HG03159 (cell line): ENCODE measurements around the gene BABAM1.
A peak's percentile ranks its signal among the peaks of the same experiment; 100 is the strongest.

Experiments
- ATAC-seq: cut with Tn5 transposase; IDR thresholded peaks from one replicate; pipeline ENCODE4 v1.9.1; 2021; ENCODE audit warnings: mild to moderate bottlenecking, moderate library complexity; ENCODE audit not compliant: unreplicated experiment

The BABAM1 gene

DNA sequence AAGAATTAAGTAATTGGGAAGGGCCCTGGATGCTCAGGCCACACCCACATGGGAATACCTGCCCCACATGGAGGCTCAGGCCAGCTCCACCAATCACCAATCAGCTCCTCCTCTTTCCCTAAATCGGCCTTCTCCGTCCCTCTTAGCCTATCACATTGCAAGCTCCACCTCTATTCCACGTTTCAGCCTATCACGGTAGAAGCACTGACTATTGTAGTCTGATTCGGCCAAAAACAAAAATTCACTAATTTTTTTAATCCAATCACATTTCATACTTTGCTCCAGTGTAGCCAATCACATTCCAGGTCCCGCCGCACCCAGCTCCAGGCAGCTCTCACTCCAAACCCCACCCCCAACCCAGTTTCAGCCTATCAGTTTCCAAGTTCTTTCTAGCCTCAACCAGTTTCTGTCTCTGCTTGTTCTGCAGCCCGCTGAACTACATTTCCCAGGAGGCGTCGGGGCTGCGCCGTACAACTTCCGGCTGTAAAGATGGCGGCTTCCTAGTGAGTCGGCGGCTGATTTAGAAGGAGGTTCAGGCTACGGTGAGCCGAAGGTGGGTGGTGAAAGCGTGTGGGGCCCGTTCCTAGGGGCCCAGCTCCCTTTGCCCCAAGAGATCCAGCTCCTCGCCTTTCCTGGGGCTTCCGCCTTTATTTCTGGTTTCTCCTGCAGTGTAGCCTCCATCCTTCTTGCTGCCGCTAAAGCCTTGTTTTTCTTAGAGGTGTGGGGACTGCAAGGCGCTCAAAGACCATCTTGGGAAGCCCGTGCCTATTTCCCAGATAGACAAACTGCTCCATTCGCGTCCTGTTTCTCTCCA is at the start of gene BABAM1:
Gene BABAM1, plus strand, starts transcription at position 469 of the 814 bp plus-strand sequence. CDS start 1,364 bp downstream, outside the sequence.
- ATAC-seq, result peak; percentile 86

DNA sequence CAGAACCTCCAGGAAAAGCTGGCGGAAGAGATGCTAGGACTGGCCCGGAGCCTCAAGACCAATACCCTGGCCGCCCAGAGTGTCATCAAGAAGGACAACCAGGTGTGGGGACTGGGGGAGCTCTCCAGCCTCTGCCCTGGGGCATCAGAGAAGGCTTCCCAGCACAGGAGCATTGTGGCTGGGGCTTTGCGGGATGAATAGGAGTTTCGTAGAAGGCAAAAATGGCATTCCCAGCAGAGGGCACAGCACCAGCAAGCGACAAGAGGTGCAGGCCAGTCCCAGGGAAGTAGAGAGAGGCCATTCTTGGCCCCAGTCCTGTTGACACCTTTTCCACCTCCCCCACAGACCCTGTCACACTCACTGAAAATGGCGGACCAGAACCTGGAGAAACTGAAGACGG is 48.0 kb upstream of the BABAM1 start:
- no peak for ATAC-seq

DNA sequence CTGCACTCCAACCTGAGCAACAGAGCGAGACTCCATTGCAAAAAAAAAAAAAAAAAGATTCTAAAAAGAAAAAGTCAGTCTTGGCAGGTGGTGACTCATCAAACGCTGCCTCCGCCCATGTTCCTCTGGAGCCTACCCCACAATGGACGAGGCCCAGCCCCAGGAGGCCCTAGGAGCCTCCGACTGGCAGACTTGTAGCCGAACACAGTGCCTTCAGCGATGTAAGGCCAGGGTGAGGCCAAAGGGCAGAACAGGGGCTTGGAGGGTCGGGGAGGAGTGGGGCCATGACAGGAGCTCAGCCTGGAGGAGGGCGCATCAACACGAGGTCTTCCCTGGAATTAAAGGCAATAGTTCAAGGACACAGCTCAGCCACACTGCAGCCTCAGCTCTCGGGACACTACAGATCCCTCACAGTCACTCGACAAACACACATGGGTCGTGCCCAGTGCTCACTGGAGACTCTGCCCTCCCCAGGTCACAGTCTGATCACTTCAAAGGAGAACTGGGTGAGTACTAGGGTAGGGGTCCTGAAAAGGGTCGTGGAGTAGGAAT is 47.0 kb upstream of the BABAM1 start:
- ATAC-seq, result no peak

DNA sequence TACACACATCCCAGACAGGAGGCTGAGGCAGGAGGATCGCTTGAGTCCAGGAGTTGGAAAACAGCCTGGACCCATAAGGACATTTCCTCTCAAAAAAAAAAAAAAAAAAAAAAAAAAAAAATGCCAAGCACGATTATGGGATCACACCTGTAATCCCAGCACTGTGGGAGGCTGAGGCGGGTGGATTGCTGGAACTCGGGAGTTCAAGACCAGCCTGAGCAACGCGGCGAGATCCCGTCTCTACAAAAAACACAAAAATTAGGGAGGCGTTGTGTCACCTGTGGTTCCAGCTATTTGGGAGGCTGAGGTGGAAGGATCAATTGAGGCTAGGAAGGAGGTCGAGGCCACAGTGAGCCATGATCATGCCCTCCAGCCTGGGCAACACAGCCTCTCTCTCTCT is 42.2 kb upstream of the BABAM1 start:
- ATAC-seq, result no peak

DNA sequence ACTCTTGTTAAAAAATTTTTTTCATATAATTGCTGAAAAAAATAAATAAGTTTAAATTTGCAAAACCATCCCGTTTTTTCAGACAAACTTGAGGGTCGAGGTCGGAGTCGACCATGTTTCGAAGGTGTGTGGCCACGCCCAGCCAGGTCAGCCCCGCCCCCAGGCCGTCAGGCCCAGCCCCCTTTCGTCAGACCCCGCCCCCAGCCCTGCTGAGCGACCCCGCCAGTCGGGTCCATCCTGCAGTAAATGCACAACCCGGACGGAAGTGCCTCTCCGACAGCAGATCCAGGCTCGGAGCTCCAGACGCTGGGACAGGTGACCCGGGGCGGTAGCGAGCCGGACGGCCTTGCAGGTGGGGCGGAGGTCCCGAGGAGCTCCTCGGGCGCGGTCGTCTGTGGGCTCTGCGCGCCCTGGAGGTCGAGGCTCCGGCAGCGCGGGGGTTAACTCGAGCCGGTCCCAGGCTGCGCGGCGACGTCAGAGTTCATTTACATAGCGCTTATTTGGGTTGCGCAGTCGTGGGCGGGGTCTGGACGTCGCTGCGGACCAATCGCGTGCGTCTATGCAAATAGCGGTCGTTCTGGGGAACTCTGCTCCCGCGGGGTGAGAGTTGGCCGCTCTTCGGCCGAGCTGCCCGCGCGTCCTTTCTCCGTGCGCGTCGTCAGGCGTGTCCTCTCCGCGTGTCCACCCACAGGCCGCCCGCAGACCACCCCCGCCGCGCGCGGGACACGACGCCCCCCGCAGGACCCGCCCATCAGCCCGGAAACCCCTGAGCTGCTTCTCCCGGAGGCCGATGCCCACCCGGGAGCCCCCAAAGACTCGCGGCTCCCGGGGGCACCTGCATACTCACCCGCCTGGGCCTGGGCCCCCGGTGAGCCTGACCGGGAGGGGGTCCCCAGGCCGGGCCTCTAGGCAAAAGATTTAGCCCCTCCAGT is 41.0 kb upstream of the BABAM1 start, which contains the start of gene OCEL1:
Gene OCEL1, plus strand, starts transcription at position 225 of the 932 bp plus-strand sequence. Its CDS starts 22 bp downstream, at position 247.
- peak; percentile 85 for ATAC-seq

DNA sequence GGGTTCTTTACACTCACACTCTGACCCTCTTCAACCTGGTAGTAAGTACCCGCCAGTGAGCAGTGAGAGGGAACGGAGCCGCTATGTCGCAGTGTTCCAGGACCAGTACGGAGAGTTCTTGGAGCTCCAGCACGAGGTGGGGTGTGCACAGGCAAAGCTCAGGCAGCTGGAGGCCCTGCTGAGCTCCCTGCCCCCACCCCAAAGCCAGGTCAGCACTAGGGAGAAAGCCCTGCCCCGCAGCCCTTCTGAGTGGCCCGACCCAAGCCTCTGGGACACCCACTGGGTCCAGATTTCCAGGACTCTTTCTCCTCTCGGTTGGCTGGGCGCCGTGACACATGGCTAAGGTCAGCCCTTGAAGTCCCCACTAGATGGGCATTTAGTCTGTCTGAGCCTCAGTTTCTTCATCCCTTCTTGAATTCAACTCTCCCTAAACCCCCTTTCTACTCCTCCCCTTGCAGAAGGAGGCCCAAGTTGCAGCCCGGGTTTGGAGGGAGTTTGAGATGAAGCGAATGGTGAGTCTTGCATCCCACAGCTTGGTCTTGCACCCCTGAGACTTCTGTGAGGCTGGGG is 39.4 kb upstream of the BABAM1 start:
- ATAC-seq, result no peak

DNA sequence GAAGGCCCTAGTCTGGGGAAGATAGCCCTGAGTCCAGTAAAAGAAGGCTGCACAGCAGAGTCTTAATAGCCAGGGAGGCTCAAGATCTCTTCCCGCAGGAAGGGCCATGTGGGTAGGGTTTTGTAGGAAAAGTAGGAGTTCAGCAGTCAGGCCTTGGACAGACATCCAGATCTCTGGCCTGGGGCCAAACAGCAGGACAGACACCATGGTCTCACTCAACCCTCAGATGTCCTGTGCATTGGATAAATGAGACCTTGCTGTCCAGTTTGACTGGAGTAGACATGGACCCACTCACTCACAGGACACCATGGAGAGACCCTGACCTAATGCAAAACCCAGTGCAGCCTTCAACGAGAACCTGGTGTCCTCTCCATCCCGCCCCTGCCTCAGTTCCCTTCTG is 37.4 kb upstream of the BABAM1 start:
- ATAC-seq, result no peak

DNA sequence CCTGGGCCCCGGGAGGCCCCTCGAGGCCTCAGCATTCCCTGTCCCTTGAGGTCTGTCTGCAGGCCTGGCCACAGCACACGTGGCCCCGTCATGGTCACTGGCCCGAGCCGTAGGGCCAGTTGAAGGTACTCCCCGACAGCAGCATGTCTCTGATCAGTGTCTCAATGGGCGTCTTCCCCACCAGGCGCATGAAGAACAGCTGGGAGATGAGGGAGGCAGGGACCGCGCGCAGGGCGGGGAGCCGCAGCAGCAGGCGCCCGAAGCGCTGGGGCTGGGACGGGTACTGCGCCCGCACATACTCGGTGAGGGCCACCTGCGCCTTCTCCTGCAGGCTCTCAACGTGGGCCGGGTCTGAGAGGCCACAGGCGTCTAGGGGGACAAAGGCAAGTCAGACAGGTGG is 35.0 kb upstream of the BABAM1 start:
- ATAC-seq, result no peak

DNA sequence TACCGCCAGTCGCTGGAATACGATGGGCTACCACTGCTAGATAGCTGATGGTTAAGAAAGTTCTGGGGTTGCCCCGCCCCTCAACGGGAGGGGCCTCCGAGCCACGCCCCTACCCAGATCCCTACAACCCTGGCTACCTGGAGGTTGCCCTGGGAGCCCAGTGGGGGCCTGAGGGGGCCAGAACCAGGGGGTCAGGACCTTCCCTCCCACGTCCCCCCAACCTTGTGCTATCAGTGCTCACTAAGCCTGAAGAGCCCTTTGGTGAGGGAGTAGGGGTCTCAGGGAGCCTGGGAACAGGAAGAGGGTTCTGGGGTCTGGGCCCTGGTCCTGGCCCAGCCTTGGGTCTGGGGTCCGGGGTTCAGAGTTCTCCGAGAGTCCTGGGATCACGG is 32.3 kb upstream of the BABAM1 start:
- ATAC-seq, result no peak

DNA sequence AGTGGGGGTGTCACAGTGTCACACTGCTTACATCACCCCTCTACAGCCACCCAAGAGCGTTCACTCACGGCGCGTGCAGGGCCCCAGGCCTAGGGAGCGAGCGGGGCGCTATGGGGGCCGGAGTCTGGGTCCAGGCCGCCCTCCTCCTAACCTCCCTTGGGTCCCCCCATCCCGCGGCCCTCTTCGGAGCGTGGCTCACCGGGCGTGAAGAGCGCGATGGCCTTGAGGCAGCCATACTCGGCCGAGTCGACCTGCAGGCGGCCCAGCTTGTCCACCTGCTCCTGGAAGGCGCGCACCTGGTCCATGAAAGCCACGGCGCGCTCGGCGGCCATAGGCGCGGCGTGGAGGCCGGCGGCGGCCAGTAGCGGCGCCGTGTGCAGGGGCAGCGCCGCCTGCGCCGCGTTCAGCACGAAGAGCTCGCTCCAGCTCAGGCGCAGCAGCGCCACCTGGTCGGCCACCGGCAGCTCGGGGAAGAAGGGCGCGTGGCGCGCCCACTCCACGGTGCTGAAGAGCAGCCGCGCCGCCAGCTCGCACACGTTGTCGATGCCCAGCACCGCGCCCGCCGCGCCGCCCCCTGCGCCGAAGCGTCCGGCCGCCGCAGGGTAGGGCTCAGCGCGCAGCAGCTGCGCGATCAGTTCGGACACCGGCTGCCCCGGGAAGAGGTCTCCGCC is 31.8 kb upstream of the BABAM1 start:
- peak; percentile 72 for ATAC-seq

DNA sequence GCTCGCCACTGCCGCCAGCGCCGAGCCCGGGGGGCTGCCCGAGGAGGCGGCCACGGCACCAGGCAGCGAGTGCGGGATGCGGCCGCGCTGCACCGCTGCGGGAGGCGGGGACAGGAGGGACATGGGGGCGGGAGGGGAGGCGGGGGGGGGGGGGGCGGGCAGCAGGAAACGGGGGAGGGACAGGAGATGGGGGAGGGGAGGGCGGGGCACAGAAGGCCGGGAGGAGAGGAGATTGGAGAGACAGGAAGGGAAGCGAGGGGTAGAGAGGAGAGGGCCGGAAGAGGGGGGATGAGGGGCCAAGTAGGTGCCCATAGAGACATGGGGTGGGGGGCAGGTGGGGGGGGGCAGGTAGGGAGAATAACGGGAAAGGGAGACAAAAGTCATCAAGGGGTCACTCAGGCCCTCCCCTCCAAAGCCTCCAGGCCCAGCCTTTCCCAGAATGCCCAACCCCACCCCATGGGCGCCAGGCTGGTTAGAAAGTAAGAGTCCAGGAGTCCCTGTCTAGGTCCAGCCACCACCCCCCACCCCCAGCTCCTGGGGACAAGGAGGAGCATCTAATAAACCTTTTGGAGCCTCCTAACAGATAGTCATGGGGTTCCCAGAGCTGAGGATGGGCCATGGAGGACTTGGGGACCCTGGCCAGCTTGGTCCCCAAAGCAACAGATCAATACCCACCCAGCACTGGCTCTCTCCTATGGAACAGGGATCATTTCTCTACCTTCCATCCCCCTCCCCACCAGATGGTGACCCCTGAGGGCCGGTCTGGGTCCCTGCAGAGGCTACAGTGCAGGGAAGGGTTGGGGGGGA is 31.1 kb upstream of the BABAM1 start:
- ATAC-seq, result no peak

DNA sequence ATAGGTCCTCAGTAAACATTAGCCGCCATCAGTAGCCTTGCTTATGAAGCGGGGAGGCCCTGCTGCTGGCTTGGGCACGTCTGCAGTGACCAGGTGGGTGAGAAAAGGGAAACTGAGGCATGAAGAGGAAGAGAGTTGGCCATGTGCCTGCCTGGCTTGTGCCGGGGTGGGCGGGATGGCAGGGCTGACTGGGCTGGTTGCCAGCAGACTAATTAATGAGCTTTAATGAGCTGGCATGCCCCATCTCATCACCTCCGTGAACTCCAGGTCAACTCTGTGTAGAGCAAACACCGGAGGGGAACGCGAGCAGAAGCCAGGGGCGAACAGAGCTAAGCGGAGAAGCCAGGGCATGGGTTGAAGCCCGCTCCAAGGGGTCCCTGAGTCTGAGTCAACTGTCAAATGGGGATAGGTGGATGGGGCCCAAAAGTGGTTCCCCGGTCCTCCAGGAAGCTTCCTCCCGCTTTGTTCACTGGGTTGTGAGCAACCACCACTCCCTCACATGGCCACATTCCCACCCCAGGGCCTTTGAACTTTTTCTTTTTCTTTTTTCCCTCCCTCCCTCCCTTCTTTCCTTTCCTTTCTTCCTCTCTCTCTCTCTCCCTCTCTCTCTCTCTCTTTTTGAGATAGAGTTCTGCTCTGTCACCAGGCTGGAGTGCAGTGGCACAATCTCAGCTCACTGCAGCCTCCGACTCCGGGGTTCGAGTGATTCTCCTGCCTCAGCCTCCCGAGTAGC is 30.3 kb upstream of the BABAM1 start:
- ATAC-seq, result no peak

DNA sequence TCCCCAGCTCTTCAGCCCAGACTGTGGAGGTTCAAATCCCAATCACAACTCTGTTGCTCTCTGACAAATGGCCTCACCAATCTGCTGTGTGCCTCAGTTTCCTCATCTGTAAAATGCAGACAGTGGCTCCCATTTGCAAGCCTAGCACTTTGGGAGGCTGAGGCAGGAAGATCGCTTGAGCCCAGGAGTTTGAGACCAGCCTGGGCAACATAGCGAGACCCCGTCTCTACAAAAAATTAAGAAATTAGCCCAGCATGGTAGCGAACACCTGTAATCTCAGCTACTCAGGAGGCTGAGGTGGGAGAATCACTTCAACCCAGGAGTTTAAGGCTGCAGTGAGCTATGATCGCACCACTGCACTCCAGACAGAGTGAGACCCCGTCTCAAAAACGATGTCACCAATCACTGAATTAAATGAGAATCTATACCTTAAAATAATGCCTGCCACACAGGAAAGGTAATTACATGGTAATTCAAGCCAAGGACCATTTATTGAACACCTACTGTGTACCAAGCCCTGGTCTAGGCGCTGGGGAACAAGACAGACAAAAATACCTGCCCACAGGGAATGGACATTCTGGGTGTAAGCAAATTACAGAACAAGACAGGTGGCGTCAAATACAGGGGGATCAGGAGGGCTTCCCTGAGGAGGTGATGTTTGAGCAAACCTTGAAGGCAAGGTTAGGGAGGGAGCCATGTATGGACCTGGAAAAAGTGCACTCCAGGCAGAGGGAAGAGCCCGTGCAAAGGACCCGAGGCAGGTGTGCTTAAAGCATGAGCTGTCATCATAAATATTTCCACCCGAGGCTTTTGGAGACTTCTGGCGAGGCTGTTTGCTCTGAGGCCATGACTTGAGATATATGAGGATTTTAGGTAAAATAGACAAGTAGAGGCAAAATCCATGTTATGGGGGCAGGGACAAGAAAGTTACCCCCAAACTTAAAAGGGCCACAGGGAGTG is 29.2 kb upstream of the BABAM1 start:
- no peak for ATAC-seq

DNA sequence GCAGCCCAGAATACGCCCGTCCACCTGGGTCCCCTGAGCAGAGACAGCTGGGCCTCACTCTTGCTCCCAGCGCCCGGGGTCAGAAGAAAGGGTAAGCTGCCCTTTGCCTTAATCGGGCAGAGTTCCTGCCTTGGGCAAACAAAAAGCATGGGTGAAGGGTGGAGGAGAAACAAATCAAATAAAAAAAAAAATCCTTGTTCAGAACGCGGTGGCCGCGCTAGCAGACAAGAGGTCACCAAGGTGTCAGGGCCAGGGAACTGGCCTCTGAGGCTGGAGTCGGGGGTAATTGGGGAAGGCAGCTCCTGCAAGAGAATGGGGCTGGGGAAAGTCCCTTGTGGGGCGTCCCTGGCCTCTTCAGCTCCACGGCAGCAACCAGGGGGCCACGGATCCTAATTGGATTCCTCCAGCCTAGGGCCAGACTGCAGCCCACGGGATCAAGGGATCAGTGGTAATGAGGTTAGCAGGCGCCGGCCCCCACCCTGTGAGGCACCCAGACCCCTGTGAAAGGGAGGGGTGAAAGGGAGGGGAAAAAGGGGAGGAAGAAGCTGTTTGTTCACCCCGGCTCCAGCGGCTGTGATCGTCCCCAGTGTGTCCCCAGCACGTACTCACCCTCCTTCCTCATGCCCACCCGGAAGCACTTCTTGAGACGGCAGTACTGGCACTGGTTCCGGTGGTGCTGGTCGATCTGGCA is 27.0 kb upstream of the BABAM1 start:
- no peak for ATAC-seq

DNA sequence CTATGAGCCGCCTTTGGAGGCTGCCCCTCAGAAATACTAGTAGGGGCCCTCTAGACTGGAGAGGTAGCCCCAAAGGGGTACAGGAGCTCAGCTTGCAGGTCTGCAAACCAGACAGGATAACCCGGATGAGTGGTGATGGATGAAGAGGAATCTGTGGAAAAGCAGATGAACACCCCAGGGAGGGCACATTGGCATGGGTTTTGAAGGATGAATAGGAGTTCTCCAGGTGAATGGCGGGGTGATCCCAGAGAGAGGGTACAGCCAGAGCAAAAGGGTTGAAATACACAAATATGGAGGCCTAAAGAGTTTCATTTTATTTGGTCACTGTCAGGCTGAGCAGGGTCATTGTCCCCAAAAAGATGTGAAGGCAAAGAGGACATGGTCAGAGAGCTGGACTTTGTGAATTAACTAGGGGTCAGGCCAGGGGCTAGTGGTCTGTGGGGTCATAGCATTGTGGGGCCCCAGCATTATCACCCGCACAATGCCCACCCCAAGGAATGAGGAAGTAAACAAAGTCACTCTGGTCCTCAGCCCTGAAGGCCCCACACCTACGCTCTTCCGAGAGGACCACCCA is 26.3 kb upstream of the BABAM1 start:
- no peak for ATAC-seq

DNA sequence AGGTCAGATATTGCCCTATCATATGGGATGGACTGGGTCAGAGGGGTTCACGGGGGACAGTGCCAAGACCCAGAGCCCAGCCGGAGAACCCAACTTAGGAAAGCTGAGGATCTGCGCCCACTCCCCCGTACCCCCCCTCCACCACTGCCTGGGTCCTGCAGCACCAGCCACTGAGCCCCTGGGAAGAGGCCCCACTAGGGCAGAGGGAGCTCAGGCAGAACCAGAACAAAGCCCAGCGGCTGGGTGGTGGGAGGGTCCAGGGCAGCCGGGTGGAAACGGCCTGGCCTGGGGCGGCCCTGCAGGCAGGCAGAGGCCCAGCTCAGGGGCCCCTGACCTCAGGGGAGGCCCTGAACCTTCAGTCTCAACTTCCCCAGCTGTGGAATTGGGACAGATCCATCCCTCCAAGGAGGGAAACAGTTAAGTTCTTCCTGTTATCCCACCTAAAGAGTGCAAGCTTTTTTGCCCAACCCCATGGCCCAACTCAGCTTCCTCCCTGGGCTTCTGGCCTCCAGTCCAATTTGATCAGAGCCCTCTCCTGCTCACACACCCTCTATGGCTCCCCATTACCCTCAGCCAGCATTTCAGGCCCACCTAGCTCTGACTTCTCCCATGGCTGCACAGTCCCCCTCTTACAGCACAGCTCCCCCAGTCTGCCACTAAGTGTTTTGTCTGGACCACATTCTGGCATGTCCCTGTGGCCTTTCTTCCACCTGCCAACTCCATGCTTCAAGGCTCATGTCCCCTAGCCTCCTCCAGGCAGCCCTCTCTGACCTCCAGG is 24.6 kb upstream of the BABAM1 start:
- no peak for ATAC-seq
